ENCODE results near the gene THSD4.

DNA sequence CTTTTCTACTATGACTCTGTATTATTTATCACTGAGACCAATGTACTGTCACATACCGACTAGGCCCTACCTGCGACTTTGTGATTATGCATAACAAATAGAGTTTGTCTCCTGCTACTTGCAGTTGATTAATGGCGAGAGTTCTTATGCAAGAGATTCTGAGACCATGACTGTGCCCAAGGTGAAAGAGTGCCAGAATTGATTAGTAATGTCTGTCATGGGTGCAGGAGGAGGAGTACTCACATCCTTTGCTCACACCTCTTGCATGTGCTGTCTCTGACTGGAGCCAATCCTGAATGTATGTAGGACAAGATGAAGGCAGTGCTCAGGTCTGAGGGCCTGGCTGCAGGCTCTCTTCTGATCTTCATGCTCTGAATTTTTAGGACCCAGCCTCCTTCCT, 260.7 kb downstream of the THSD4 start:
- no peak for TF ChIP-seq MXI1 (IDR thresholded peaks at IDR 0.05; ENCODE audit: borderline replicate concordance, low read depth, low read length)
- no peak for TF ChIP-seq CTCF (conservative IDR thresholded peaks at IDR 0.05; ENCODE audit: low read depth, low read length)

All from IMR-90 (cell line).